Measurements from ENCODE around the gene STK38.
A peak's percentile ranks its signal among the peaks of the same experiment; 100 is the strongest.
"Not testable (repeated sequence)": the region's sequence is repeated elsewhere in the genome, so short reads cannot be mapped to it uniquely, and the experiment has no call there.

Gene STK38

GRCh38 chr6:36546920-36547645 is at the start of gene STK38:
Gene STK38 (minus strand): TSS chr6:36547479. CDS start chr6:36540202, 7,277 bp downstream.
- DNase-seq = peak; percentile 90

DNA sequence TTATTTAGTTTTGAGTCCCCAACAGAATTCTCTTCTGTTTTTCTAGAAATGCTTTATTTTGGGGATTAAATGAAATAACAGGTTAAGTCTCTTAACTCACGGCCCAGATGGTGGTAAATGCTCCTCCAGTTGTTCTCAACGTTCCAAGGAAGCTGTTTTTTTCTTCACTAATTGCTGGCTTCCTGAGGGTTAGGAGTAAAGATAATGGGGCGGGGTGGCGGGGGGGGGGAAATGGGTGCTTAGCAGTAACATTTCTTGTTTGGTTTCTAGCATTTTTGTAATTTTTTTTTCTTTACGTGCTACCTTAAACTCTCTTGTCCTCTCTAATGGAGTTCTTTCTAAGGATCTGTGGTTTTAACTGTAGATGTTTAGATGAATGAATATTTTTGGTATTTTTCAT is 49.1 kb upstream of the STK38 start:
- peak; percentile 53 for DNase-seq

DNA sequence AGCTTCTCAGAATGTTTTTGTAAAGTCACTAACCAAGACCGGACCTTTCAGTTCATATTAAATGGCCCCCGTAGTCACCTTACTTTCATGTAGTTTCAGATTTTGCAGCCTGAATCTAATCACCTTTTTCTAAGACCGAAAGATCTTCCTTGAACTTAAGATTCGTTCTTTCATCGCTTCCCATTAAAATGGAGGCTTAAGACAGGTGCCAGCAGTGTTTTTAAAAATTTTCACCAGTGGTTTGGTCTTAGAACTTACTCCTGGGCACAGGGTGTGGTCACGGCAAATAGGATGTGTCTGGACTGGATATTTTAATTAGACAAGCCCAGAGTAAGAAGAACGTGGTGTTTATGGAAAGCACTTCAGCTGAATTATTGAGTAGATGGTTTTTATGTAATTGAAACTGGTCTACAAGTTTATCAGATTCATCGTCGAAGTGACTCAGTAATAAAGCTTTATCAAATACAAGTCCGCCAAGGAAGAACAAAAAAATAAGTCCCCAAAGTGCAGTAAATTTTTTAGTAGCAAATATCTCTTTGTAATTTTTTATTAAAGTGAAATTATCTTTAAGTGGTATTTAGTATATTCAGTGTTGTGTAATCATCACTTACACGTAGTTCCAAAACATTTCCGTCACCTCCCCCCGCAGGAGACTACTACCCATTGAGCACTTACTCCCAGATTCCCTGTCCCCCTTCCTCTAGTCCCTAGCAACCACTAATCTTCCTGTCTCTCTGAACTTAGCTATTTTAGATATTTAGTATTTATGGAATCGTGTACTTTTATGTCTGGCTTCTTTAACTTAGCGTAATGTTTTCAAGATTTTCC is 47.8 kb upstream of the STK38 start:
- peak; percentile 59 for DNase-seq

DNA sequence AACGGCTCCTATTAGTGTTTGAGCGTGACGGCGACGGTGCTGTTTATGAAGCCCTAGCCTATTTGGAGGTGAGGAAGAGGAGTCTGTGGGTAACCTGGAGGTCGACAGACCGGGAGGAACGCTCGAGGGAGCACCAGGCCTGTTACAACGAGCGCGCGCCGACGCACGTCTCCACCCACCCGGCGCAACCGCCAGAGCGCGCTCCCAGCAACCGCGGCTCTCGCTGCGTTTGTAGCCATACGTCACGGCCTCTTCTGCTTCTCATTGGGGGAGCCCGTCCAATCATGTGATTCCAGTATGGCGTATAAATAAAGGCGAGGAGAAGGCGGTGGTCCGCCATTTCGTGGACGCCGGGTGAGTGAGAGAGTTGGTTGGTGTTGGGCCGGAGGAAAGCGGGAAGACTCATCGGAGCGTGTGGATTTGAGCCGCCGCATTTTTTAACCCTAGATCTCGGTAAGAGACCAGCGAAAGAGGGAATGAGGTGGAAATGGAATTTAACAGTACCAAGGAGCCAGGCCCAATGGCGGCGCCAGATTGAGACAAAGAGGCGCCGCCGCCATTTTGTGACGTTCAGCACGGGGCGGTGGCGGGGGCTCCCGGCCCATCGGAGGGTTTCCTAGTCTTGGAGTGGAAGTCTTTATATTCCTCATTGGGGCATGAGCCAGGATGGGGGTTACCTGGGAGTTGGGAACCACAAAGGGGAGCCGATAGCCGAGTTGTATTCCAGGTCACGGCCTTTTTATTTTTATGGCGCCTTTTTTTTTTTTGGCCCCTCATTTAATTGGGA is 46.9 kb upstream of the STK38 start, which contains the start of gene SRSF3:
Gene SRSF3 (plus strand): TSS at position 334 of the 787 bp plus-strand sequence. CDS start 2,401 bp downstream, outside the sequence.
- peak; percentile 98 for DNase-seq

DNA sequence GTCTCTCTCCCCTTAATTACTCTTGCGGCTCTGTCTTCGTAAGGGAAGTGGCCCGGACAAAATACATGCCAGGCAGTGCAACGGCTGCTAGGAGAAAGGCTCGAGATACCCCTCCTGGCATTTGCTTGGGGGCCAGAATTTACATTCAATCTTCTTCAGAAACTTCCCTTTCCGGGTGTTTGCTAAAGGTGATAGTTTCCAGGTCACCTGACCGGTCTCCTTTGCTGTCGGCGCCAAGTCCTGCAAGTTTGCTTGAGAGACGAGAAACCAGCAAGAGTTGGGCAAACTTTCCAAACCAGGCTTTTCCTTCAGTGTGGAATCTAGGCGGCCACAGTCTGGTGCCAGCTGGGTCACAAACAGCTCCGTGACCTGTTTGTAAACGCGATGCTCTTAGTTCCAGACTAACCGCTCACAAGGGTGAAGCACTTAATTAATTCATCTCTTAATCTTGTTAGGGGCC is 46.3 kb upstream of the STK38 start:
- no peak for DNase-seq

DNA sequence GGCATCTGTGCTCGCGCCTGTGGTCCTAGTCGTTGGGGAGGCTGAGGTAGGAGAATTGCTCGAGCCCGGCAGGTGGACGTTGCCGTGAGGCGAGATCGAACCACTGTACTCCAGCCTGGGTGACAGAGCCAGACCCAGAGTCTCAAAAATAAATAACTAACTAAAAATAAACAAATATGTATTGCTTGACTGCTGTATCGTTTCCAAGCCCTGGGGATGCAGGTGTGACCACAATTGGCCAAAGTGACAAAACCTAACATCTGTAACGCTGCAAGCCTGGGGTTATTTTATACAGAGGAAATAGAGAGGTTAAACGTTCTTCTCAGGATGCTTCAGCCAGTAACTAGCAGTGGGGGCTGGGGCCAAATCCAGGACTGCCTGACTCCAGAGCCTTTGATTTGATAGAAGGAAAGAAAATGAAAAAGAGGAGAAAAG is 45.0 kb upstream of the STK38 start:
- no peak for DNase-seq

GRCh38 chr6:36590237-36590636 is 43.0 kb upstream of the STK38 start:
- peak; percentile 88 for DNase-seq

DNA sequence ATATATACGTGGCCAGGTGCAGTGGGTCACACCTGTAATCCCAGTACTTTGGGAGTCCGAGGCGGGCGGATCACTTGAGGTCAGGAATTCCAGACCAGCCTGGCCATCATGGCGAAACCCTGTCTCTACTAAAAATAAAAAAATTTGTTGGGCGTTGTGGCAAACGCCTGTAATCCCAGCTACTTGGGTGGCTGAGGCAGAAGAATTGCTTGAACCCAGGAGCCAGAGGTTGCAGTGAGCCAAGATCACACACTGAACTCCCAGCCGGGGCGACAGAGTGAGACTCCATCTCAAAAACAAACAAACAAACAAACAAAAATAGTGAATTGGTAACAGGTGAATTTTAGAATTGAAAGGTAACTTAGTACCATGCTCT is 41.7 kb upstream of the STK38 start:
- DNase-seq = not testable (repeated sequence)

DNA sequence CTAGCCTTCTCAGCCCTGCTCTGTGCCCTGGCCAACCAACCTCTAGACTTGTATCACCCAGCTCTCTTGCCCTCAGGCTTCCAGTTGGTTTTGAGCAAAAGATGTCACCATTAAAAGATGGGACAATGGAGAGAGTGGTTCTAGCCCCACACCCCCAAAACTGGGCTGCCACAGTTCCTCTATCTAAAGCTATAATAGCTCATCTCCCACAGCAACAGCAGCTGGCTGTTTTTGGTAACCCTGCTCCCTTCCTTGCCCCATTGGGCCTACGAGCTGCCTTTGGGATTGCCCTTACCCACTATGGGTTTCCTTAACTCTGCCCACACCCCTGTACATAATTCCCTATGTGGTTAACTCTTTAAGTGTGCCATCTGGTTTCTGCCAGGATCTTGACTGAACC is 39.3 kb upstream of the STK38 start:
- DNase-seq = no peak

GRCh38 chr6:36581716-36582115 is 34.4 kb upstream of the STK38 start:
- DNase-seq = no peak

- no peak for DNase-seq
These were observed 32.9 kb upstream of the STK38 start for GRCh38 chr6:36580184-36580526.

GRCh38 chr6:36578431-36578830 is 31.2 kb upstream of the STK38 start:
- no peak for DNase-seq

DNA sequence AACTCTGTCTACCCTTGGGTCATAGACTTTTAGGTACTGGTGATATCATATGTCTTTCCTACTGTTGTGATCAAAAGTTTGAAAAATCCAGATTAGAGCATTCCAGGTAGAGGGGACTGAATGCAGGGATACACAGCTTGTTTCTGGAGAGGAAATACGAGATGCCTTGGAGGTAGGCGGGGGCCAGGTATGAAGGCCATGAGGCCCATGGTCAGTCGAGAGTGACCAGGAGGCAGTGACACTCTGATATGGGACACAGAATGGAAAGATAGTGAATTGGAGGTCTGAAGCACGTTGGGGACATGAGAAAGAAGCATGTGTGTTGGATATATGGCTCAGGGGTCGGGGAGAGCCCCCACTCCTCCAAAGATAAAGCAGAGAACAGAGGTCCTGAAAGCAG is 30.8 kb upstream of the STK38 start:
- no peak for DNase-seq

- peak; percentile 97 for DNase-seq
These were observed 30.0 kb upstream of the STK38 start for GRCh38 chr6:36577301-36577700.

DNA sequence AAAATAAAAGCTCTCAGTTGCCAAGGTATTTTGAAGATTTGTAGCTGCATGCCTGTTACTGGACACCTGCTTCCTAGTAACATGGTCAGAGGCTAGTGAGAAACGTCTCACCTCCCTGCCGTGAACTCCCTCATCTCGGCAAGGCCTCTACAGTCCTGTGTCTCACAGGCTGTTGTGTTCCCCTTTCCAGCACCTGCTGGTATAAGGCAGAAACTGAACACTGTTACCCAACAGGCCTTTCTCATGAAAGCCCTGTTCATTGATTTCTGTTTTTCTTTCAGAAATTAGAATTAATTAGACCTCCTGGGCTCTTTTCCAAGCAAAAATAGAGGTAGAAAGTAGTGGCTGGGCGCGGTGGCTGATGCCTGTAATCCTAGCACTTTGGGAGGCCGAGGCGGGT is 29.3 kb upstream of the STK38 start:
- DNase-seq = no peak

- DNase-seq = no peak
These were observed 27.4 kb upstream of the STK38 start for GRCh38 chr6:36574679-36575078.

DNA sequence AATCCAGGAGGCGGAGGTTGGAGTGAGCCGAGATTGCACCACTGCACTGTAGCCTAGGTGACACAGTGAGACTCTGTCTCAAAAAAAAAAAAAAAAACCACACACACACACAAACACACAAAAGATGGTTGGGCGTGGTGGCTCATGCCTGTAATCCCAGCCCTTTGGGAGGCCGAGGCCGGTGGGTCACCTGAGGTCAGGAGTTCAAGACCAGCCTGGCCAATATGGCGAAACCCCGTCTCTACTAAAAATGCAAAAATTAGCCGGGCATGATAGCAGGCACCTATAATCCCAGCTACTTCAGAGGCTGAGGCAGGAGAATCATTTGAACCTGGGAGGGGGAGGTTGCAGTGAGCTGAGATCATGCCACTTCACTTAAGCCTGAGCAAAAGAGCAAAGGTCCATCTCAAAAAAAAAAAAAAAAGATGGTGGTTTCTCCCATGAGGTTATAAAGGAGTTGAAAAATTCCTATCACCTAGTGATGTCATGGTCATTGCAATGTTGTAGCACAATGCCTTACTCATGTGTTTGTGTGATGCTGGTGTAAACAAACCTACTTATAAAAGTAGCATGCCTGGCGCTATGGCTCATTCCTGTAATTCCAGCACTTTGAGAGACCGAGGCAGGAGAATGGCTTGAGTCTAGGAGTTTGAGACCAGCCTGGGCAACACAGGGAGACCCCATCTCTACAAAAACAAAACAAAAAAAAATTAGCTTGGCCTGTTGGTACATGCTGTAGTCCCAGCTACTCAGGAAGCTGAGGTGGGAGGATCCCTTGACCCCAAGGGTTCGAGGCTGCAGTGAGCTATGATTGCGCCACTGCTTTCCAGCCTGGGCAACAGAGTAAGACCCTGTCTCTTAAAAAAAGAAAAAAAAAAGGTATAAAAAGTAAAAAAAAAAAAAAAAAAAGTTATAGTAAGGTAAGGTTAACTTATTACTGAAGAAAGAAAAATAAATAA is 25.4 kb upstream of the STK38 start:
- peak; percentile 74 for DNase-seq

DNA sequence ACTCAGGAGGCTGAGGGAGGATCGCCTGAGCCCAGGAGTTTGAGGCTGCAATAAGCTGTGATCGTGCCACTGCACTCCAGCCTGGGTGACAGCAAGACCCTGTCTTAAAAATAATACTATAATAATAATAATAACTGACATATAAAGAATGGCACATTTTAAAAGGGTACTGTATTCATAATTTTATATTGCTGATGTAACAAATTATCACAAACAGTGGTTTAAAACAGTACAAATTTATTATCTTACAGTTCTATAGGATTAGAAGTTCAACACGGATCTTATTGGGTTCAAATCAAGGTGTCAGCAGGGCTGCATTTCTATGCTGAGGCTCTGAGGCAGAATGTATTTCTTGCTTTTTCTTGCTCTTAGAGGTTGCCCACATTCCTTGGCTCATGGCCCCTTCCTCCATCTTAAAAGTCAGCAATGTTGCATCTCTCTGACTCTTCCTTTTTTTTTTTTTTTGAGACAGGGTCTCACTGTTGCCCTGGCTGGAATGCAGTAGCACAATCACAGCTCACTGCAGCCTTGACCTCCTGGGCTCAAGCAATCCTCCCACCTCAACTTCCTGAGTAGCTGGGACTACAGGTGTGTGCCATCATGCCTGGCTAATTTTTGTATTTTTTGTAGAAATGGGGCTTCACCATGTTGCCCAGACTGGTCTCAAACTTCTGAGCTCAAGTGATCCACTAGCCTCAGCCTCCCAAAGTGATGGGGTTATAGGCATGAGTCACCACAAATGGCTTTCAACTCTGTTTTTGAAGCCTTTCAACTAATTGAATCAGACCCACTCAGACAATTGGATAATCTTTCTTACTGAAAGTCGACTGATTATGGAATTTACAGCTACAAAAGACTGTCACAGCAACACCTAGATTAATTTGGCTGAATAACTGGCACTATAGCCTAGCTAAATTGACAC is 24.1 kb upstream of the STK38 start:
- no peak for DNase-seq

GRCh38 chr6:36570264-36570663 is 23.0 kb upstream of the STK38 start:
- DNase-seq = no peak

- no peak for DNase-seq
These were observed 19.2 kb upstream of the STK38 start for GRCh38 chr6:36566418-36566905.

DNA sequence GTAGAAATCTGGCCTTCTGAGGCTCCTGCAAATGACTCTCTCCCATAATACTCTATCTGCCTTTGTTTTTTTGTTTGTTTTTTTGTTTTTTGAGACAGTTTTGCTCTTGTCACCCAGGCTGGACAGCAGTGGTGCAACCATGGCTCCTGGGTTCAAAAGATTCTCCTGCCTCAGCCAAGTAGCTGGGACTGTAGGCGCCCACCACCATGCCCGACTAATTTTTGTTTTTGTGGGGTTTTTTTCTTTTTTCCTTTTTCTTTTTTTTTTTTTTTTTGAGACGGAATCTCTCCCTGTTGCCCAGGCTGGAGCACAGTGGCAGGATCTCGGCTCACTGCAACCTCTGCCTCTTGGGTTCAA is 16.6 kb upstream of the STK38 start:
- no peak for DNase-seq
